NCI-H1105 treated with DMSO at 0.1 percent for 48 hours (cell line): ENCODE results near the gene ANKDD1B.
"Not testable (repeated sequence)": the region's sequence is repeated elsewhere in the genome, so short reads cannot be mapped to it uniquely, and the experiment has no call there.

ENCODE experiments used
- DNase-seq: peaks from one replicate; lab custom pipeline; 2025; lab: John Stamatoyannopoulos, UW

ANKDD1B gene

GRCh38 chr5:75660678-75661465 lies 49.6 kb downstream of the ANKDD1B start:
- no peak for DNase-seq

GRCh38 chr5:75662061-75662460 lies 50.8 kb downstream of the ANKDD1B start:
- DNase-seq, result no peak

- DNase-seq, result no peak
These were observed 52.5 kb downstream of the ANKDD1B start for GRCh38 chr5:75663579-75664284.

GRCh38 chr5:75664979-75665378 lies 53.7 kb downstream of the ANKDD1B start:
- DNase-seq, result no peak

- DNase-seq, result no peak
These were observed 55.5 kb downstream of the ANKDD1B start for GRCh38 chr5:75666801-75667200.

- DNase-seq, result no peak
These were observed 56.3 kb downstream of the ANKDD1B start for GRCh38 chr5:75667586-75667985.

GRCh38 chr5:75668445-75668844 lies 57.2 kb downstream of the ANKDD1B start:
- no peak for DNase-seq

GRCh38 chr5:75668977-75669689 lies 57.9 kb downstream of the ANKDD1B start:
- peak; percentile 62 for DNase-seq

- no peak for DNase-seq
These were observed 59.3 kb downstream of the ANKDD1B start for GRCh38 chr5:75670577-75670976.

GRCh38 chr5:75671506-75671905 lies 60.3 kb downstream of the ANKDD1B start:
- no peak for DNase-seq

- no peak for DNase-seq
These were observed 61.4 kb downstream of the ANKDD1B start for GRCh38 chr5:75672616-75673015.

- no peak for DNase-seq
These were observed 64.5 kb downstream of the ANKDD1B start for GRCh38 chr5:75675783-75676182.

GRCh38 chr5:75677607-75678006 lies 66.4 kb downstream of the ANKDD1B start:
- DNase-seq, result no peak

GRCh38 chr5:75678155-75678554 lies 66.9 kb downstream of the ANKDD1B start:
- no peak for DNase-seq

- DNase-seq, result peak; percentile 17
These were observed 70.0 kb downstream of the ANKDD1B start for GRCh38 chr5:75681125-75681830.

- no peak for DNase-seq
These were observed 73.9 kb downstream of the ANKDD1B start for GRCh38 chr5:75685141-75685540.

- no peak for DNase-seq
These were observed 75.2 kb downstream of the ANKDD1B start for GRCh38 chr5:75686480-75686879.

GRCh38 chr5:75690669-75691068 lies 79.4 kb downstream of the ANKDD1B start:
- DNase-seq, result no peak

GRCh38 chr5:75694781-75695180 lies 83.5 kb downstream of the ANKDD1B start:
- no peak for DNase-seq

- DNase-seq, result not testable (repeated sequence)
These were observed 84.5 kb downstream of the ANKDD1B start for GRCh38 chr5:75695472-75696351.

- DNase-seq, result no peak
These were observed 90.6 kb downstream of the ANKDD1B start for GRCh38 chr5:75701856-75702255.
